ENCODE results near the gene KATNIP.

- TF ChIP-seq CTCF (conservative IDR thresholded peaks at IDR 0.05 in 1 of 2, IDR thresholded peaks at IDR 0.05 in 1 of 2; ENCODE audit: extremely low read depth in 1 of 2, insufficient read depth in 1 of 2, low read depth in 1 of 2, low read length in 2 of 2) (no peak), EZH2 (IDR thresholded peaks at IDR 0.05; ENCODE audit: borderline replicate concordance, low read length) (no peak)
Measured at GRCh38 chr16:27539636-27540035, 10.3 kb upstream of the KATNIP start.
